HepG2 (cell line): ENCODE results near the gene ZFP82. TPM values are rescaled to one million over a fixed set of nuclear protein-coding genes. Genes with fewer than 3 reads are reported as not detected.

Experiments
- ATAC-seq: fragments of 200-7000 bp; cut with Tn5 transposase; 3 replicates; pipeline ENCODE4 v1.9.1; 2020; ENCODE audit warnings: mild to moderate bottlenecking, moderate library complexity
- BruUV-seq: library from RNA; stranded (reverse); fragments of 400-500 nt; replicated peaks from 2 replicates; lab custom pipeline; 2021; lab: Mats Ljungman, UMichigan
- CTCF ChIA-PET: fragments of 300-600 bp; formaldehyde crosslinking; extraction: SDS; loops from one replicate; lab custom pipeline; 2021; ENCODE audit warnings: low total read pairs, inconsistent platforms, low intra/inter-chr PET ratio; lab: Yijun Ruan, JAX
- POLR2A ChIA-PET: fragments of 350-600 bp; sonication (Branson Sonifier 250); formaldehyde crosslinking; loops from one replicate; lab custom pipeline; 2020; ENCODE audit warnings: antibody characterized with exemption, inconsistent platforms; lab: Yijun Ruan, JAX
- DNase-seq: peaks from one replicate; pipeline ENCODE4 v3.0.0-alpha.2; 2015; ENCODE audit warnings: low spot score
- FAIRE-seq: peaks from 3 replicates; lab custom pipeline; 2011; peaks lifted over from hg19 to GRCh38; lab: Jason Lieb, UNC
- H2AFZ ChIP-seq: one replicate; pipeline ENCODE4 v1.6.1; 2011; ENCODE audit warnings: low read length, inconsistent platforms
- H3K27ac ChIP-seq: fragments of 300-600 bp; 3 replicates; pipeline ENCODE4 v1.8.0; 2011; ENCODE audit warnings: mixed run types, mild to moderate bottlenecking, mixed read lengths, low read length, inconsistent platforms; ENCODE audit not compliant: insufficient read depth; ENCODE audit errors: extremely low read length
- H3K27me3 ChIP-seq, 2 experiments: fragments of 200-600 bp in 1 of 2; 2 replicates in 1 of 2; 3 replicates in 1 of 2; pipeline versions ENCODE4 v1.6.0 to v1.8.0; 2011; ENCODE audit warnings: low read length in 2 of 2, mild to moderate bottlenecking in 2 of 2, moderate library complexity in 2 of 2, inconsistent platforms in 1 of 2; ENCODE audit not compliant: insufficient read depth in 2 of 2, control insufficient read depth in 1 of 2
- H3K36me3 ChIP-seq, 2 experiments: fragments of 200-600 bp in 1 of 2; replicated peaks in 1 of 2; 2 replicates in 1 of 2; 3 replicates in 1 of 2; pipeline versions ENCODE4 v1.5.1 to v1.8.0; 2011; ENCODE audit warnings: low read length in 2 of 2, inconsistent platforms in 1 of 2; ENCODE audit not compliant: insufficient read depth in 2 of 2, control insufficient read depth in 1 of 2
- H3K4me1 ChIP-seq: 2 replicates; pipeline ENCODE4 v1.5.1; 2012; ENCODE audit warnings: low read length, inconsistent platforms; ENCODE audit not compliant: insufficient read depth
- H3K4me2 ChIP-seq: 2 replicates; pipeline ENCODE4 v1.6.0; 2011; ENCODE audit warnings: low read depth, low read length, inconsistent platforms
- H3K4me3 ChIP-seq, 3 experiments: fragments of 200-600 bp in 1 of 3; sonication (generic), shearing (Covaris generic) in 1 of 3; replicated peaks in 1 of 3; 2 replicates each; pipeline ENCODE4 v1.5.1; 2011 to 2016; ENCODE audit warnings: low read length in 3 of 3, inconsistent platforms in 2 of 3, low read depth in 2 of 3, mild to moderate bottlenecking in 2 of 3, control low read depth in 1 of 3, mixed read lengths in 1 of 3; ENCODE audit not compliant: insufficient read depth in 1 of 3
- H3K79me2 ChIP-seq: one replicate; pipeline ENCODE4 v1.6.1; 2011; ENCODE audit warnings: low read length, inconsistent platforms; ENCODE audit not compliant: insufficient read depth
- H3K9ac ChIP-seq: 2 replicates; pipeline ENCODE4 v1.6.0; 2011; ENCODE audit warnings: mild to moderate bottlenecking, low read depth, low read length, inconsistent platforms; ENCODE audit not compliant: insufficient read depth
- H3K9me3 ChIP-seq: 2 replicates; pipeline ENCODE4 v1.5.1; 2012; ENCODE audit warnings: mild to moderate bottlenecking, low read length
- H4K20me1 ChIP-seq: 2 replicates; pipeline ENCODE4 v1.6.0; 2011; ENCODE audit warnings: inconsistent platforms, mild to moderate bottlenecking, low read length, moderate library complexity; ENCODE audit not compliant: insufficient read depth
- FOXK1 ChIP-seq: sonication (generic); formaldehyde crosslinking; IDR thresholded peaks from 2 replicates; pipeline ENCODE4 v1.4.0; 2020; ENCODE audit warnings: low read depth, missing genetic modification reagents, borderline replicate concordance
- NFAT5 ChIP-seq: sonication (generic); formaldehyde crosslinking; IDR thresholded peaks from 2 replicates; pipeline ENCODE4 v1.4.0; 2020; ENCODE audit warnings: missing genetic modification reagents
- REXO4 ChIP-seq: sonication (generic); formaldehyde crosslinking; IDR thresholded peaks from 2 replicates; pipeline ENCODE4 v1.8.0; 2022; ENCODE audit warnings: missing genetic modification reagents, mild to moderate bottlenecking, borderline replicate concordance
- RFX5 ChIP-seq: IDR thresholded peaks from 2 replicates; pipeline ENCODE4 v1.6.1; 2011; ENCODE audit warnings: low read depth, low read length, improper control_type of control experiment
- RFXANK ChIP-seq: IDR thresholded peaks from 2 replicates; pipeline ENCODE4 v1.6.1; 2016
- RFXAP ChIP-seq: sonication (generic); formaldehyde crosslinking; IDR thresholded peaks from 2 replicates; pipeline ENCODE4 v1.4.0; 2020; ENCODE audit warnings: missing genetic modification reagents, borderline replicate concordance
- TOE1 ChIP-seq: sonication (generic); formaldehyde crosslinking; IDR thresholded peaks from 2 replicates; pipeline ENCODE4 v1.4.0; 2020; ENCODE audit warnings: mild to moderate bottlenecking, missing genetic modification reagents
- ZNF256 ChIP-seq: sonication (generic); formaldehyde crosslinking; conservative IDR thresholded peaks from 2 replicates; pipeline ENCODE4 v1.4.0; 2020; ENCODE audit warnings: missing genetic modification reagents
- WGBS: methylation state at CpG from one replicate; pipeline ENCODE4 v1.1.6; 2017; ENCODE audit warnings: low lambda C conversion rate; 5-methylcytosine and 5-hydroxymethylcytosine counted together
- in situ Hi-C: cut with HindIII; loops from 2 replicates; pipeline ENCODE4 v1.10.0; 2017; ENCODE audit warnings: low pct_unique_long_range_greater_than_20kb; ENCODE audit not compliant: extremely low pct_ligation_motif_present
- intact Hi-C: fragments of 100-400 bp; cut with micrococcal nuclease; formaldehyde crosslinking; loops from one replicate; pipeline ENCODE4 v1.10.0; 2022; ENCODE audit not compliant: unreplicated experiment
- polyA plus RNA-seq, 8 experiments: library from polyadenylated mRNA; depleted of rRNA in 3 of 8; stranded (reverse) in 7 of 8; unstranded in 1 of 8; fragments of >200 nt; fragmentation: Illumina TruSeq in 4 of 8; extraction: Trizol in 4 of 8; gene quantifications; 2 replicates each; pipeline versions ENCODE4 v1.2.1 to v1.2.3, GENCODE V29; 2011 to 2016; ENCODE audit warnings: low read depth in 4 of 8, missing spikeins in 1 of 8, mixed read lengths in 1 of 8; ENCODE audit not compliant: insufficient read depth in 1 of 8
- total RNA-seq, 5 experiments: library from RNA; depleted of rRNA; stranded (reverse); fragments of >200 nt; fragmentation: Illumina TruSeq; extraction: Trizol; gene quantifications; 2 replicates each; pipeline ENCODE4 v1.2.3, GENCODE V29; 2016; ENCODE audit warnings: low read depth in 1 of 5

The ZFP82 gene
- total and polyA plus RNA-seq, 2 of the 13 experiments (the other 11 are each of a cell fraction or from before 2014, with no cell fraction given), result 1.7 to 4.3 TPM

GRCh38 chr19:36441339-36441738 is 22.9 kb upstream of the ZFP82 start (continued):
- TF ChIP-seq NFAT5 (CRISPR knock-in tag), result no peak
- TF ChIP-seq ZNF256 (CRISPR knock-in tag), result no peak
- TF ChIP-seq TOE1 (CRISPR knock-in tag), result no peak
- no peak for TF ChIP-seq FOXK1

- H3K4me3 ChIP-seq, result no peak overlapping the region
- FAIRE-seq, result no peak
Measured at GRCh38 chr19:36436531-36436930, 18.1 kb upstream of the ZFP82 start.

More at GRCh38 chr19:36436531-36436930, 18.1 kb upstream of the ZFP82 start:
- peak; percentile 97 for TF ChIP-seq RFXAP
- TF ChIP-seq RFX5, result peak; percentile 97
- peak; percentile 98 for TF ChIP-seq RFXANK (CRISPR knock-in tag)
- no peak for TF ChIP-seq REXO4
- Histone ChIP-seq H4K20me1 (no peaks in the 10 kb centered on the region), H3K9ac (no peak overlapping the region), H3K4me1 (no peaks in the 10 kb centered on the region), H3K27me3 (no peaks in the 10 kb centered on the region), H3K27ac (no peak overlapping the region), H3K9me3 (0 out of 2 replicates have a peak, but pooled peaks cover 4% of the 10 kb centered on the region), H3K79me2 (no peaks in the 10 kb centered on the region), H2AFZ (no peak overlapping the region), H3K36me3 (no peaks in the 10 kb centered on the region), H3K4me2 (no peak overlapping the region)
- ATAC-seq (no peak), DNase-seq (no peak)
- in situ Hi-C loops (no loop called here), intact Hi-C loops (no loop called here)
- CTCF ChIA-PET, result no interaction called here
- WGBS, result 2% methylated on average over 2 of the region's 2 CpGs
- BruUV-seq, result no TSS peak
- POLR2A ChIA-PET, result no interaction called here
